ENCODE measurements around the gene NCKAP5L. TPM values are rescaled to one million over a fixed set of nuclear protein-coding genes. Genes with fewer than 3 reads are reported as not detected.
"Not testable (repeated sequence)": the region's sequence is repeated elsewhere in the genome, so short reads cannot be mapped to it uniquely, and the experiment has no call there.

The NCKAP5L gene
- total RNA-seq, 2 experiments from 2014 or later = 4.3 to 4.5 TPM

- Mint-ChIP-seq H3K4me1 (no peaks in the 10 kb centered on the region), H3K36me3 (ENCODE audit: low read depth) (no peaks in the 10 kb centered on the region), H3K27me3 (no peaks in the 10 kb centered on the region), H3K4me3 (no peak overlapping the region), H3K9me3 (ENCODE audit: low read depth) (no peaks in the 10 kb centered on the region), H3K27ac (no peak overlapping the region)
- no peak for ATAC-seq
- no peak for DNase-seq
- ChIA-PET POLR2A (no interaction called here), CTCF (interaction anchor here (0.5 to 3.6 kb wide), 5 partner anchors 22 to 124 kb away, joined by 3 to 22 read pairs (median 3); partner anchors contain the start of genes AQP5 and TMBIM6)
- intact Hi-C loops (cut with DNase I, micrococcal nuclease) = loop anchor here in 1 of 2 experiments (5.0 to 10.0 kb wide), 2 partner anchors 83 to 190 kb away; partner anchors contain the start of gene ASIC1
These were observed 36.5 kb upstream of the NCKAP5L start for GRCh38 chr12:49864798-49865090.

- DNase-seq (no peak), ATAC-seq (no peak)
- POLR2A ChIA-PET = interaction anchor here (0.6 kb wide), 1 partner anchor 563 kb away, joined by 6 read pairs; no protein-coding TSS in a partner anchor
- H3K36me3 Mint-ChIP-seq (ENCODE audit: low read depth) = no peaks in the 10 kb centered on the region
- CTCF ChIA-PET = interaction anchor here (0.6 to 3.6 kb wide), 2 partner anchors 25 to 103 kb away, joined by 3 to 22 read pairs; no protein-coding TSS in a partner anchor
- H3K4me3 Mint-ChIP-seq = no peak overlapping the region
- H3K27ac Mint-ChIP-seq = no peak overlapping the region
- no peaks in the 10 kb centered on the region for H3K9me3 Mint-ChIP-seq (ENCODE audit: low read depth)
- no peaks in the 10 kb centered on the region for H3K27me3 Mint-ChIP-seq
- no peaks in the 10 kb centered on the region for H3K4me1 Mint-ChIP-seq
- intact Hi-C loops (cut with DNase I, micrococcal nuclease) = loop anchor here in 1 of 2 experiments (10.0 kb wide), 1 partner anchor 191 kb away; the partner anchor contains the start of gene ASIC1
These were observed 36.0 kb upstream of the NCKAP5L start for GRCh38 chr12:49863946-49864797.

- POLR2A ChIA-PET; H3K9me3 Mint-ChIP-seq (ENCODE audit: low read depth); CTCF ChIA-PET; DNase-seq; H3K27ac Mint-ChIP-seq; H3K4me1 Mint-ChIP-seq; H3K27me3 Mint-ChIP-seq; H3K4me3 Mint-ChIP-seq; H3K36me3 Mint-ChIP-seq (ENCODE audit: low read depth); ATAC-seq: not testable (repeated sequence)
- intact Hi-C loops (cut with DNase I, micrococcal nuclease) = loop anchor here in 1 of 2 experiments (10.0 kb wide), 1 partner anchor 194 kb away; the partner anchor contains the start of gene ASIC1
These were observed 32.7 kb upstream of the NCKAP5L start for GRCh38 chr12:49860921-49861320.

GRCh38 chr12:49855890-49856289 lies 27.7 kb upstream of the NCKAP5L start:
- ATAC-seq; H3K27ac Mint-ChIP-seq; H3K9me3 Mint-ChIP-seq (ENCODE audit: low read depth); H3K4me1 Mint-ChIP-seq; POLR2A ChIA-PET; intact Hi-C loops (cut with DNase I, micrococcal nuclease); H3K36me3 Mint-ChIP-seq (ENCODE audit: low read depth); DNase-seq; H3K4me3 Mint-ChIP-seq; H3K27me3 Mint-ChIP-seq: not testable (repeated sequence)
- CTCF ChIA-PET = interaction anchor here (1.0 to 2.1 kb wide), 2 partner anchors 11 to 115 kb away, joined by 5 to 6 read pairs; partner anchors contain the start of gene TMBIM6

GRCh38 chr12:49854976-49855375 lies 26.8 kb upstream of the NCKAP5L start:
- no peaks in the 10 kb centered on the region for H3K36me3 Mint-ChIP-seq (ENCODE audit: low read depth)
- intact Hi-C loops (cut with DNase I, micrococcal nuclease) = no loop called here
- POLR2A ChIA-PET = no interaction called here
- H3K27me3 Mint-ChIP-seq = no peaks in the 10 kb centered on the region
- CTCF ChIA-PET = interaction anchor here (0.8 to 2.1 kb wide), 2 partner anchors 12 to 16 kb away, joined by 3 to 6 read pairs; no protein-coding TSS in a partner anchor
- H3K27ac Mint-ChIP-seq = no peak overlapping the region
- H3K4me1 Mint-ChIP-seq = peaks cover 3% of the 10 kb centered on the region
- no peaks in the 10 kb centered on the region for H3K9me3 Mint-ChIP-seq (ENCODE audit: low read depth)
- ATAC-seq (no peak), DNase-seq (no peak)
- H3K4me3 Mint-ChIP-seq = no peak overlapping the region

GRCh38 chr12:49853671-49854070 lies 25.5 kb upstream of the NCKAP5L start:
- POLR2A ChIA-PET = no interaction called here
- ATAC-seq (no peak), DNase-seq (no peak)
- peaks cover 3% of the 10 kb centered on the region for H3K4me1 Mint-ChIP-seq
- no peaks in the 10 kb centered on the region for H3K36me3 Mint-ChIP-seq (ENCODE audit: low read depth)
- no peaks in the 10 kb centered on the region for H3K9me3 Mint-ChIP-seq (ENCODE audit: low read depth)
- intact Hi-C loops (cut with DNase I, micrococcal nuclease) = no loop called here
- H3K4me3 Mint-ChIP-seq = no peak overlapping the region
- CTCF ChIA-PET = no interaction called here
- H3K27me3 Mint-ChIP-seq = peaks cover 3% of the 10 kb centered on the region
- H3K27ac Mint-ChIP-seq = no peak overlapping the region

- Mint-ChIP-seq H3K4me3 (no peak overlapping the region), H3K36me3 (ENCODE audit: low read depth) (no peaks in the 10 kb centered on the region), H3K27ac (no peak overlapping the region), H3K4me1 (peaks cover 20% of the 10 kb centered on the region), H3K27me3 (peaks cover 4% of the 10 kb centered on the region), H3K9me3 (ENCODE audit: low read depth) (no peaks in the 10 kb centered on the region)
- ATAC-seq (no peak), DNase-seq (no peak)
- POLR2A ChIA-PET = interaction anchor here (0.7 kb wide), 1 partner anchor 11 kb away, joined by 5 read pairs; no protein-coding TSS in a partner anchor
- CTCF ChIA-PET = interaction anchor here (0.6 to 1.1 kb wide), 5 partner anchors 49 to 120 kb away, joined by 3 to 4 read pairs (median 3); partner anchors contain the start of gene TMBIM6
- intact Hi-C loops (cut with DNase I, micrococcal nuclease) = loop anchor here in 1 of 2 experiments (10.0 kb wide), 1 partner anchor 178 kb away; the partner anchor contains the start of gene RACGAP1
These were observed 18.9 kb upstream of the NCKAP5L start for GRCh38 chr12:49847161-49847560.

- H3K36me3 Mint-ChIP-seq (ENCODE audit: low read depth) = no peaks in the 10 kb centered on the region
- peaks cover 4% of the 10 kb centered on the region for H3K27me3 Mint-ChIP-seq
- H3K4me1 Mint-ChIP-seq = peaks cover 29% of the 10 kb centered on the region
- H3K27ac Mint-ChIP-seq = no peak overlapping the region
- POLR2A ChIA-PET = interaction anchor here (0.7 kb wide), 1 partner anchor 743 kb away, joined by 5 read pairs; no protein-coding TSS in a partner anchor
- CTCF ChIA-PET = interaction anchor here (1.1 to 2.1 kb wide), 2 partner anchors 17 to 68 kb away, joined by 3 to 11 read pairs; partner anchors contain the start of gene NCKAP5L
- intact Hi-C loops (cut with DNase I, micrococcal nuclease) = loop anchor here in 1 of 2 experiments (10.0 kb wide), 1 partner anchor 179 kb away; the partner anchor contains the start of gene RACGAP1
- H3K9me3 Mint-ChIP-seq (ENCODE audit: low read depth) = no peaks in the 10 kb centered on the region
- H3K4me3 Mint-ChIP-seq = no peak overlapping the region
- no peak for DNase-seq
- ATAC-seq = no peak
These were observed 17.8 kb upstream of the NCKAP5L start for GRCh38 chr12:49846032-49846431.

- intact Hi-C loops (cut with DNase I, micrococcal nuclease) = loop anchor here (1.0 to 10.0 kb wide), 10 partner anchors 16 to 557 kb away; partner anchors contain the start of genes RACGAP1 (in 2 of the 2), TMBIM6 (in 2 of the 2), CERS5 (in 1 of the 2) and FMNL3 (in 1 of the 2)
- Mint-ChIP-seq H3K4me3 (peak overlapping the region; percentile 3), H3K27me3 (peaks cover 4% of the 10 kb centered on the region), H3K27ac (peak overlapping the region; percentile 26), H3K4me1 (peaks cover 30% of the 10 kb centered on the region), H3K9me3 (ENCODE audit: low read depth) (no peaks in the 10 kb centered on the region), H3K36me3 (ENCODE audit: low read depth) (no peaks in the 10 kb centered on the region)
- ATAC-seq = no peak
- CTCF ChIA-PET = interaction anchor here (0.7 to 2.1 kb wide), 8 partner anchors 8 to 372 kb away, joined by 3 to 11 read pairs (median 6); partner anchors contain the start of genes NCKAP5L and TMBIM6
- POLR2A ChIA-PET = no interaction called here
- no peak for DNase-seq
These were observed 15.7 kb upstream of the NCKAP5L start for GRCh38 chr12:49843876-49844437.

- ChIA-PET CTCF (interaction anchor here (0.8 to 1.8 kb wide), 10 partner anchors 9 to 102 kb away, joined by 3 to 10 read pairs (median 4); partner anchors contain the start of genes NCKAP5L and TMBIM6), POLR2A (interaction anchor here (0.6 to 1.0 kb wide), 8 partner anchors 15 to 642 kb away, joined by 3 to 11 read pairs (median 4); partner anchors contain the start of genes COX14, NCKAP5L and TMBIM6)
- intact Hi-C loops (cut with DNase I, micrococcal nuclease) = loop anchor here (1.0 to 10.0 kb wide), 10 partner anchors 15 to 557 kb away; partner anchors contain the start of genes RACGAP1 (in 2 of the 2), TMBIM6 (in 2 of the 2), CERS5 (in 1 of the 2) and FMNL3 (in 1 of the 2)
- Mint-ChIP-seq H3K27me3 (no peaks in the 10 kb centered on the region), H3K9me3 (ENCODE audit: low read depth) (no peaks in the 10 kb centered on the region), H3K36me3 (ENCODE audit: low read depth) (no peaks in the 10 kb centered on the region), H3K4me1 (peaks cover 30% of the 10 kb centered on the region), H3K27ac (peak overlapping the region; percentile 91), H3K4me3 (peak overlapping the region; percentile 90)
- no peak for ATAC-seq
- no peak for DNase-seq
These were observed 15.2 kb upstream of the NCKAP5L start for GRCh38 chr12:49843411-49843810.
